Mesenteric fat pad (tissue), 1 donor: ENCODE results near the gene MYLK3. TPM values are rescaled to one million over a fixed set of nuclear protein-coding genes. Genes with fewer than 3 reads are reported as not detected.
"Not testable (repeated sequence)": the region's sequence is repeated elsewhere in the genome, so short reads cannot be mapped to it uniquely, and the experiment has no call there.

Experiments used
- DNase-seq: peaks from one replicate; pipeline ENCODE4 v3.0.0-alpha.2; 2020; ENCODE audit warnings: low spot score
- long read RNA-seq: library from polyadenylated mRNA; unstranded; transcript quantifications from one replicate; pipeline ENCODE4 v2.0.0, GENCODE V29; 2020
- total RNA-seq: library from RNA; stranded (reverse); fragmentation: NEBNext Ultra II Directional; extraction: Animal tissue kit (Norgen Biotek cat#: 25700); gene quantifications from one replicate; pipeline ENCODE4 v1.2.1, GENCODE V29; 2021
- donor health status: DM: yes; HTN: yes; CAD: no.

MYLK3 gene
- 0.58 TPM for total RNA-seq
- long read RNA-seq: 0 reads

DNA sequence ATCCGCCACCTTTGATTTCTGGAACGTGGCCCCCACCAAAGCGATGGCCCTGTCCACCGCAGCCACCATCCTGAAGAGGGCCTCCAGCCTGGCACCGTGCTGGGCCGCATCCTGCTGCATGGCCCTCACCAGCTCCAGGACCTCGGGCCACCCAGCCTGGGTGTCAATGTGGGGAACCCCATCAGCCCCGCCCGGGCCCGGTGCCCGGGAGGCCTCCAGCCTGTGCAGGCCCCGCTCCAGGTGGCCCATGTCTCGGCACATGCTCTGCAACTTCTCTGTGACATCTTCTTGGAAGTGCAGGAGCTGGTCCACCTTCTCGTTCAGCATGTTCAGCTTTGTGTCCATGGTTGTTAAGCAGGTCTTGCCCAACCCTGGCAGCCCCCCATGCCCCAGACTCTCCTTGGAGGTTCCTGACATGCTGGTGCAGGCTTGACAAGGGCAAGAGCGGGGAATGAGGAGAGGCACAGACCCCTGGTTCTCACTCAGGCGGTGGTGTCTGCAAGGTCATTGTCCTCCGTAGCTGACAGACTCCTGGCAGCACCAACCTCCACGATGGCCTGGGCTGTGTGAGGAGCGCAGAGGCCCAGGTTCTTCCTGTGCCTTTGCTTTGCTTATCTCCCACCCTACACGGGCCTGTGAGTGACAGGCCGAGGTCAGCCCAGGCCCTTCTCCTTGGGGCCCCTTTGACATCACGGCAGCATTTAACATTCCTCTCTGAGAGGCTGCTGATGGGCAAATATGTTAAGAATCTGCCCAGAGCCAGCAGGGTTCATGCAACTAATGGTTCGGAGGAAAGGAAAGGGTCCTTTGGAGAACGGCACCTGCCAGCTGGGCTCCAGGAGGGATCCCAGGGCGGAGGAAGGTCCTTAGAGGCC is at the start of gene MYLK3:
TSS of gene MYLK3 (minus strand) at position 568 of the 875 bp plus-strand sequence. CDS start at position 417, 151 bp downstream.
- peak; percentile 71 for DNase-seq

DNA sequence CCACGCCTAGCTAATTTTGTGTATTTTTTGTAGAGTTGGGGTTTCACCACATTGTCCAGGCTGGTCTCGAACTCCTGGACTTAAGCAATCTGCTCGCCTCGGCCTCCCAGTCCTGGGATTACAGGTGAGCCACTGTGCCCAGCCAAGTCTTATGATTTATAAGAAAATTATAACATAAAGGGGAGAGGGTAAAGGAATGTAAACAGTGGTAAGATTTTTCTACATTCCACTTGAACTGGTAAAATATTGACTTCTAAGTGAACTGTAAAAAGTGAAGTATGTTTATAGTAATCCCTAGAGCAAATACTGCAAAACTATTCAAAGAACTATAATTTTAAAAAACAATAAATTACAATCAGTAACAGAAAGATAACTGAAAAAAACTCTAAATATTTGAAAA is 49.4 kb upstream of the MYLK3 start:
- no peak for DNase-seq

DNA sequence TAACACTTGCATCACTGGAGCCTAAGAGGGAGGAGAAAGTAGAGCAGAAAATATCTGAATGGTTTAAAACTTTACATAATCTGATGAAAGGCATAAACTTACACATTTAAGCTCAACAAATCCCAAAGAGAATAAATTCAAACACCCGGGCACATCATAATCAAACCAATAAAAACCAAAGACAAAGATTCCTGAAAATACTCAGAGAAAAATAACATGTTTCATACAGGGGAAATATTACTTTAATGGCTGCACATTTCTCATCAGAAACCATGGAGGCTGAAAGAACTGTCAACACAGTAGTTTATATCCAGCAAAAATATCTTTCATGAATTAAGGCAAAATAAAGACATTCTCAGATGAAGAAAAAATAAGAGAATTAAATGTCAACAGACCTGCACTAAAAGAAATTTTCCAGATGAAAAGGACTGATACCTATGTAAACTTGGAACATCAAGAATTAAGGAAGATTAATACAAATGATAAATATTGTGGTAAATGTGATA is 48.7 kb upstream of the MYLK3 start:
- no peak for DNase-seq

- no peak for DNase-seq
Measured at GRCh38 chr16:46793841-46794240, 45.7 kb upstream of the MYLK3 start.

DNA sequence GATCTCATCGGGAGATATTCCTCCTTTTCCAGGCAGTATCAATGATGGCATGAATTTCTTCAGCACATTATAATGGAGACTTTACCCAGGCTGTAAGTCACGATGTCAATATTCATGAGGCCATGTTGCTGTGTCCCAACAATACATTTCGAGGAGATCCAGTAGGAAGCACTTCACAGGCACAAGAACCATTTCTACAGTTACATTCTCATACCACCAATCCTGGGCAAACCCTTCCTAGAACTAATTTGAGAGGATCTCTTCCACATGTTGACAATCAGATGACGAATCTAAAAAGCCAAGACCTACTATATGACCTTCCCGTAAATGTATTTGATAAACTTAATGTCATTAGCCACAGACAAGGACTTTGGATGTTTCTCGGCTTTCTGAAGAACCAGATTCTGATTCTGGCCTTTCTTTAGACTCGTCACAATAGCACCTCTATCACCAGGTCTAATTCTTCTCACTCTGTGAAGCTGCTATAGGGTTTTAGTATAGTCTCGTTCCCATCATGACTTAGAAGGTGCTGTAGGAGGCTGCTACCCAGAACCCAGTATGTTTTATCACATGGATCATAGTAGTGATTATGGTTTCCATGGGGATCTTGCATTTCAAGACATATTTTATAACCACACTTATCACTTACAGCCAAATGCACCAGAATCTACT is 42.6 kb upstream of the MYLK3 start:
- no peak for DNase-seq

DNA sequence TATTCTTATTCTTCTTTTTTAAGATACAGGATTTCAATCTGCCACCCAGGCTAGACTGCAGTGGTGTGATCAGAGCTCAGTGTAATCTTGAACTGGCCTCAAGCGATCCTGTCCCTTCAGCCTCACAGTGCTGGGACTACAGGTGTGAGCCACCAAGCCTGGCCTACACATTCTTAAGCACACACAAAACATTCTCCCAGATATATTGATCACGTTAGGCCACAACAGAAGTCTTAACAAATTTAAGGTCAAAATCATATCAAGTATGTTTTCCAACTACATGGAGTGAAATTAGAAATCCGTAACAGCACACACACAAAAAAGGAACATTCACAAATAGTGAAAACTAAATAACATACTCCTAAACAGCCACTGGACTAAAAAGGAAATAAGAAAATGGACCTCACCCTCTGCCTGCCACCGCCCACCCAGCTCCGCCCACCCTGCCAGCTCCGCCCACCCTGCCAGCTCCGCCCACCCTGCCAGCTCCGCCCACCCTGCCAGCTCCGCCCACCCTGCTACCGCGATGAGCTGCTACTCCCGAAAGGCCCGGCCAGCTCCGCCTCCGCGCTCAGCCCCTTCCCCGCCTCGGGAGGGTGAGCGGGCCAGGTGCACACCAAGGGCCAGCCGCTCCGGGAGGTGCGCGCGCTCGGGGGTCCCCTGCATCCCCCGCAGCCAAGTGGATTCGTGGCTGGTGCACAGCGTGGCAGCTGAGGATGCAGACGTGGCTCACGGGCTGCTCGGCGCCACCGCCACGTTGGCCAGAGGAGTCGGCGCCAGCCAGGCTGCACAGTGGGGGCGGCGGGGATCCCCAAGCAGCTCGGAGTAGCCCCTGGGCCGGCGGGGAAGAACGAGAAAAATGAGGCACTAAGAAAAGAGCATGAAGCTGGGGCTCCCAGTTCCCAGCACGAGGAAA is 41.6 kb upstream of the MYLK3 start:
- peak; percentile 94 for DNase-seq

DNA sequence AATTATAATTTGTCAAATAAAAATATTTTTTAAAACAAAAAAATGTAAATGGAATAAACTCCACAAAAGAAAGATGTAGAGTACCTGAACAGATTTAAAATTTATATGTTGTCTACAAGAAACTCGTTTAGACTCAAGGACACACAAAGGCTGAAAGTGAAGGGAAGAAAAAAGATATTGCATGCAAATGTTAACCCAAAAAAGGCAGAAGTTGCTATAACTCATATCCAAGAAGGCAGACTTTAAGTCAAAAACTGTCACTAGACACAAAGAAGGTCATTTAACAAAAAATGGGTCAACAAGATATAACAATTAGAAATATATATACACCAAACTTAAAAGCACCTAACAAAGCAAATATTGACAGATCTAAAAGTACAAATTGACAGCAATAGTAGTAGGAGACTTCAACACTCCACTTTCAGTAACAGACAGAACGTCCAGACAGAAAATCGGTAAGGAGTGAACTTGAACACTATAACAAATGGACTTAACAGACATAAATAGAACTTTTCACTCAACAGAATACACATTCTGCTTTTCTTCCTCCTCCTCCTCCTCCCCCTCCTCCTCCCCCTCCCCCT is 40.8 kb upstream of the MYLK3 start:
- no peak for DNase-seq

- no peak for DNase-seq
Measured at GRCh38 chr16:46787909-46788308, 39.8 kb upstream of the MYLK3 start.

GRCh38 chr16:46785076-46785845 is 37.1 kb upstream of the MYLK3 start:
- DNase-seq: no peak

DNA sequence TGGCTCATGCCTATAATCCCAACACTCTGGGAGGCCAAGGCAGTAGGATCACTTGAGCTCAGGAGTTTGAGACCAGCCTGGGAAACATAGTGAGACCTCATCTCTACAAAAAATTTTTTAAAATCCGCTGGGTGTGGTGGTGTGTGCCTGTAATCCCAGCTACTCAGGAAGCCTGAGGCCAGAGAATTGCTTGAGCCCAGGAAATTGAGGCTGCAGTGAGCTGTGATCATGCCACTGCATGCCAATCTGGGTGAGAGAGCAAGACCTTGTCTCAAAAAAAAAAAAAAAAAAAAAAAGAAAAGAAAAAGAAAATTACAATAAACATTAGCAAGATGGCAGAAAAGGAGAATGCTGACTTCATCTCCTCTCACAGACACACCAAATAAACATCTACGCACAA is 36.4 kb upstream of the MYLK3 start:
- not testable (repeated sequence) for DNase-seq

GRCh38 chr16:46783800-46784199 is 35.7 kb upstream of the MYLK3 start:
- DNase-seq: no peak

GRCh38 chr16:46782320-46782719 is 34.2 kb upstream of the MYLK3 start:
- no peak for DNase-seq

GRCh38 chr16:46777804-46778203 is 29.7 kb upstream of the MYLK3 start:
- no peak for DNase-seq

GRCh38 chr16:46775214-46775613 is 27.1 kb upstream of the MYLK3 start:
- DNase-seq: no peak

GRCh38 chr16:46774743-46775177 is 26.6 kb upstream of the MYLK3 start:
- DNase-seq: no peak

DNA sequence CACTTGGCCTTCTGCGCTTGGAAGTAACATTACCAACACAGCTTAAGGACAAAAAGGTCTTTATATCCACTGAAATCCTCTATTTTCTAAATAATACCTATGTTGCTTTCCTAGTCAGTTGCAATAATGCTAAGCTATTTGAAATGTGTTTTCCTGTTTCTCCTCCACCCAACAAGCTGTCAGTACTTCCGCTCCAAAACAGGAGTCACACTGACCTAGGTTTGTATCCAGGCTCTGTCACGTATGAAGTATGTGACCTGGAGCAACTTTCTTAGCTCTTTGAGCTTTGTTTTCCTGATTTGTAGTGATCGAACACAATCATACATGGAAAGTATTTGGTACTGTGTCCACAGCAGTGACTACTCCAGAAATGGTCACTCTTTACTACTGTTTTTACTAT is 24.3 kb upstream of the MYLK3 start:
- no peak for DNase-seq

GRCh38 chr16:46768809-46769208 is 20.7 kb upstream of the MYLK3 start:
- no peak for DNase-seq

GRCh38 chr16:46765050-46765449 is 16.9 kb upstream of the MYLK3 start:
- no peak for DNase-seq

- no peak for DNase-seq
Measured at GRCh38 chr16:46763147-46763546, 15.0 kb upstream of the MYLK3 start.

DNA sequence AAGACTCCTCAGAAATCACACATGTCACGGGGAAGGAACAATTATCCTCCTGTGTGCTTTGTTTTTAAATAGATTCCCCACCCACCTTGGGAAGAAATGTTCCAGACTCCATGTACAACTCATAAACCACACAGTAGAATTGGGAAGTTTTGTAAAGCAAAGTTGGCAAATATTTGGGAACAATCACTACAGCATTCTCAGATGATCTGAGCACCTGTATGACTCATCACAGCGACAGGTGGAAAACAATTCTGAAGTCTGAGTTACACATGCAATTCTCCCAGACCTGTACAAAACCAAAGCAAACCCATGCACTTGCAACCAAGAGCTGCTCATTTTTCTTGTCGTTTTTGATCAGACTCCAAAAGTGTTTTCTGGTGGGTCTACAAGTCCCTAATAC is 14.4 kb upstream of the MYLK3 start:
- no peak for DNase-seq
